ENCODE measurements around the gene RGS1.

GRCh38 chr1:192589813-192590212 lies 14.2 kb downstream of the RGS1 start:
- TF ChIP-seq CTCF (IDR thresholded peaks at IDR 0.05) (no peak), POLR2A (IDR thresholded peaks at IDR 0.05) (no peak), POLR2AphosphoS5 (IDR thresholded peaks at IDR 0.05) (no peak)
